Activated naive CD8-positive, alpha-beta T cell treated with anti-CD3 and anti-CD28 coated beads, Interleukin-2, amount 50 U/mL, for 24 hours (primary cell): ENCODE measurements around the gene NREP.

ENCODE experiments used
- ATAC-seq: fragments of 150-1000 bp; cut with Tn5 transposase; one replicate; pipeline ENCODE4 v1.10.0; 2021
- DNase-seq: peaks from one replicate; pipeline ENCODE4 v3.0.0; 2021
- H3K27ac Mint-ChIP-seq: one replicate; pipeline ENCODE4 v1.8.0; 2021; ENCODE audit warnings: mild to moderate bottlenecking, mixed read lengths
- H3K27me3 Mint-ChIP-seq: one replicate; pipeline ENCODE4 v1.8.0; 2021; ENCODE audit warnings: mixed read lengths
- H3K36me3 Mint-ChIP-seq: one replicate; pipeline ENCODE4 v1.8.0; 2021; ENCODE audit warnings: low read depth, mixed read lengths
- H3K4me1 Mint-ChIP-seq: one replicate; pipeline ENCODE4 v1.8.0; 2021; ENCODE audit warnings: mixed read lengths
- H3K4me3 Mint-ChIP-seq: one replicate; pipeline ENCODE4 v1.8.0; 2021; ENCODE audit warnings: mild to moderate bottlenecking, moderate library complexity, mixed read lengths
- H3K9me3 Mint-ChIP-seq: one replicate; pipeline ENCODE4 v1.8.0; 2021; ENCODE audit warnings: mixed read lengths

The NREP gene

GRCh38 chr5:111680737-111681413 lies 76.1 kb downstream of the NREP start:
- DNase-seq: no peak

GRCh38 chr5:111679611-111680010 lies 77.4 kb downstream of the NREP start:
- Mint-ChIP-seq H3K9me3 (no peaks in the 10 kb centered on the region), H3K4me3 (no peak overlapping the region), H3K4me1 (no peaks in the 10 kb centered on the region), H3K27me3 (no peaks in the 10 kb centered on the region), H3K36me3 (no peaks in the 10 kb centered on the region), H3K27ac (no peak overlapping the region)
- ATAC-seq (no peak), DNase-seq (no peak)

More at GRCh38 chr5:111680737-111681413, 76.1 kb downstream of the NREP start:
- no peak overlapping the region for H3K27ac Mint-ChIP-seq
- no peaks in the 10 kb centered on the region for H3K9me3 Mint-ChIP-seq
- no peak for ATAC-seq
- no peaks in the 10 kb centered on the region for H3K36me3 Mint-ChIP-seq
- no peaks in the 10 kb centered on the region for H3K27me3 Mint-ChIP-seq
- H3K4me3 Mint-ChIP-seq: no peak overlapping the region
- no peaks in the 10 kb centered on the region for H3K4me1 Mint-ChIP-seq
